ENCODE results near the gene SOX10.
A peak's percentile ranks its signal among the peaks of the same experiment; 100 is the strongest.
"Not testable (repeated sequence)": the region's sequence is repeated elsewhere in the genome, so short reads cannot be mapped to it uniquely, and the experiment has no call there.

The SOX10 gene

DNA sequence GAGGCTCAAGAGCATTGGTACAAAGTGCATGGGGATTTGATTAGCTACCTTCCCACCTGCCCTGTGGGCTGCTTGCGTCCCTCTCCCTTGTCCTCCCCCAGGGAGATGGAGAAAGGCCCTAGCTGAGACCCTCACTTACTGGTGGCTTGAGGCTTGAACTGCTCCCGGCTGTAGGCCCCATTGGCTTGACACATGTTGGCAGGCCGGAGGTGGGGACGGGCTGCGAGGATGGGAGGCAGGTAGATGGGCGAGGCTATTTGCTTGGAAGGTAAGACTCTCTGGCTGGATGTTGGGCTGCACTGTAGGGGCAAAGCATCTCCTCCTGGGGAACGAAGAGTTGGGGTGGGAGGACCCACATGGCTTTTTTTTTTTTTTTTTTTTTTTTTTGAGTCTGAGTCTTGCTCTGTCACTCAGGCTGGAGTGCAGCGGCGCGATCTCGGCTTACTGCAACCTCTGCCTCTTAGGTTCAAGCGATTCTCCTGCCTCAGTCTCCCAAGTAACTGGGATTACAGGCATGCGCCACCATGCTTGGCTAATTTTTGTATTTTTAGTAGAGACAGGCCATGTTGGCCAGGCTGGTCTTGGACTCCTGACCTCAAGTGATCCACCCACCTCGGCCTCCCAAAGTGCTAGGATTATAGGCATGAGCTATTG is 37.1 kb downstream of the SOX10 start:
- H2BK15ac ChIP-seq (ENCODE audit: low read length); H2BK120ac ChIP-seq (ENCODE audit: low read depth, low read length); H3K9me3 ChIP-seq (replicated peaks in 1 of 2; ENCODE audit: control insufficient read depth in 2 of 2, insufficient read depth in 1 of 2, low read depth in 1 of 2, low read length in 2 of 2); H2AK5ac ChIP-seq (ENCODE audit: low read depth, low read length); H3K36me3 ChIP-seq (replicated peaks in 1 of 2; ENCODE audit: control insufficient read depth in 2 of 2, insufficient read depth in 2 of 2, low read length in 2 of 2); DNase-seq (ENCODE audit: low spot score); H3K14ac ChIP-seq (ENCODE audit: low read length); H2BK12ac ChIP-seq (ENCODE audit: low read length); H4K8ac ChIP-seq (ENCODE audit: low read depth, low read length); H3K27ac ChIP-seq (replicated peaks; ENCODE audit: low read length); H3K79me1 ChIP-seq (ENCODE audit: low read depth, low read length); H3K4me2 ChIP-seq (ENCODE audit: insufficient read depth, low read length, poor library complexity, severe bottlenecking); H3K4ac ChIP-seq (ENCODE audit: low read length); H3K27me3 ChIP-seq (ENCODE audit: control insufficient read depth in 3 of 3, insufficient read depth in 3 of 3, low read depth in 1 of 3, low read length in 3 of 3); H3K18ac ChIP-seq (ENCODE audit: low read length); H3K9ac ChIP-seq (ENCODE audit: low read depth, low read length, poor library complexity); H4K91ac ChIP-seq (ENCODE audit: low read depth, low read length, poor library complexity); H2BK5ac ChIP-seq (ENCODE audit: low read length); H3K4me1 ChIP-seq (ENCODE audit: control insufficient read depth in 2 of 2, insufficient read depth in 1 of 2, low read depth in 1 of 2, low read length in 2 of 2); H2AFZ ChIP-seq (ENCODE audit: low read length): not testable (repeated sequence)
- peak overlapping the region in 1 of 2 donors; percentile 25 for H3K4me3 ChIP-seq (ENCODE audit: low read length in 2 of 2)
- WGBS, 2 donors (ENCODE audit: extremely low coverage in 2 of 2, insufficient read length in 2 of 2, insufficient replicate concordance in 1 of 2) = no CpG with 5 or more reads among the region's 14 CpGs
- peak overlapping the region; percentile 1 for H3K23ac ChIP-seq (ENCODE audit: low read depth, low read length, poor library complexity)

DNA sequence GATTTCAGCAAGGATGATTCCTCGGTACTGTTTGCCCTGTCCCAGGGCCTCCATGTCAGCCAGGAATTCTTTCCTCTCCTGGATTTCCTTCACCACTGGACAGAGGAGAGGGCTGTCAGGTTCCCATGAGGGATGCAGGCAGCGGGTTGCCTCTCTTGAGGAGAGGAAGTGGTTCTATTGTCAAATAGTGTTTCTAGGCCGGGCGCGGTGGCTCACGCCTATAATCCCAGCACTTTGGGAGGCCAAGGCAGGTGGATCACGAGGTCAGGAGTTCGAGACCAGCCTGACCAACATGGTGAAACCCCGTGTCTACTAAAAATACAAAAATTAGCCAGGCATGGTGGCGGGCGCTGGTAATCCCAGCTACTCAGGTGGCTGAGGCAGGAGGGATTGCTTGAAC is 39.9 kb downstream of the SOX10 start:
- H3K18ac ChIP-seq (ENCODE audit: low read length); H2AFZ ChIP-seq (ENCODE audit: low read length); H2BK12ac ChIP-seq (ENCODE audit: low read length); H3K4ac ChIP-seq (ENCODE audit: low read length); H3K4me2 ChIP-seq (ENCODE audit: insufficient read depth, low read length, poor library complexity, severe bottlenecking); H2BK15ac ChIP-seq (ENCODE audit: low read length); H2BK5ac ChIP-seq (ENCODE audit: low read length); H2BK120ac ChIP-seq (ENCODE audit: low read depth, low read length); H3K9me3 ChIP-seq (replicated peaks in 1 of 2; ENCODE audit: control insufficient read depth in 2 of 2, insufficient read depth in 1 of 2, low read depth in 1 of 2, low read length in 2 of 2); H3K27ac ChIP-seq (replicated peaks; ENCODE audit: low read length); H3K4me3 ChIP-seq (ENCODE audit: low read length in 2 of 2); H3K9ac ChIP-seq (ENCODE audit: low read depth, low read length, poor library complexity); H3K79me1 ChIP-seq (ENCODE audit: low read depth, low read length); H4K91ac ChIP-seq (ENCODE audit: low read depth, low read length, poor library complexity); H3K4me1 ChIP-seq (ENCODE audit: control insufficient read depth in 2 of 2, insufficient read depth in 1 of 2, low read depth in 1 of 2, low read length in 2 of 2); H3K27me3 ChIP-seq (ENCODE audit: control insufficient read depth in 3 of 3, insufficient read depth in 3 of 3, low read depth in 1 of 3, low read length in 3 of 3); H4K8ac ChIP-seq (ENCODE audit: low read depth, low read length); H2AK5ac ChIP-seq (ENCODE audit: low read depth, low read length); H3K23ac ChIP-seq (ENCODE audit: low read depth, low read length, poor library complexity); DNase-seq (ENCODE audit: low spot score); H3K14ac ChIP-seq (ENCODE audit: low read length): not testable (repeated sequence)
- H3K36me3 ChIP-seq (replicated peaks in 1 of 2; ENCODE audit: control insufficient read depth in 2 of 2, insufficient read depth in 2 of 2, low read length in 2 of 2) = peaks cover 12 to 22% of the 10 kb centered on the region in 2 donors
- WGBS, 2 donors (ENCODE audit: extremely low coverage in 2 of 2, insufficient read length in 2 of 2, insufficient replicate concordance in 1 of 2) = no CpG with 5 or more reads among the region's 11 CpGs

DNA sequence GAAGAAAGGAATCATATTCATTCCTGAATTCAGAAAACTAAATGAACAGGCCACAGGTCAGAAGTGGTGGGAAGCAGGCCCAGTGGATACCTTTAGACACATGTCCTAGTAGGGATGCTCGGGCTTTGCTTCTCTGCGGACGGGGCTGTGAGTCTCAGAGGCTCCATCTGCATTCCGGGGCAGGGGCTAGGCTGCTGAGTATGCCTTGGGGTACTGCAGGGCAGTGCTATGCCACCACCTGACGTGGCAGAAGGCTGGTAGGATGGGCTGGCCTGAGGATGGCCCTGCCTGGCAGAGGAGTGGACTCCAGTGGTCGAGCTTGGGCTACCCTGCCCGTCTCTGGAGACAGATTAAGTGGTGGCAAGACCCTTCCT is 40.5 kb downstream of the SOX10 start:
- Histone ChIP-seq H2BK15ac (ENCODE audit: low read length) (no peak overlapping the region), H2BK5ac (ENCODE audit: low read length) (no peak overlapping the region), H3K4me3 (ENCODE audit: low read length in 2 of 2) (no peak overlapping the region), H4K8ac (ENCODE audit: low read depth, low read length) (no peak overlapping the region), H4K91ac (ENCODE audit: low read depth, low read length, poor library complexity) (no peak overlapping the region), H2BK12ac (ENCODE audit: low read length) (no peak overlapping the region), H3K9ac (ENCODE audit: low read depth, low read length, poor library complexity) (no peak overlapping the region), H3K27ac (replicated peaks; ENCODE audit: low read length) (no peak overlapping the region), H3K27me3 (ENCODE audit: control insufficient read depth in 3 of 3, insufficient read depth in 3 of 3, low read depth in 1 of 3, low read length in 3 of 3) (no peaks in the 10 kb centered on the region), H2AFZ (ENCODE audit: low read length) (no peak overlapping the region), H3K14ac (ENCODE audit: low read length) (no peak overlapping the region), H3K36me3 (replicated peaks in 1 of 2; ENCODE audit: control insufficient read depth in 2 of 2, insufficient read depth in 2 of 2, low read length in 2 of 2) (peaks cover 12 to 27% of the 10 kb centered on the region in 2 donors), H3K4me1 (ENCODE audit: control insufficient read depth in 2 of 2, insufficient read depth in 1 of 2, low read depth in 1 of 2, low read length in 2 of 2) (no peaks in the 10 kb centered on the region), H3K4ac (ENCODE audit: low read length) (no peak overlapping the region), H3K9me3 (replicated peaks in 1 of 2; ENCODE audit: control insufficient read depth in 2 of 2, insufficient read depth in 1 of 2, low read depth in 1 of 2, low read length in 2 of 2) (no peaks in the 10 kb centered on the region), H2BK120ac (ENCODE audit: low read depth, low read length) (no peak overlapping the region), H3K23ac (ENCODE audit: low read depth, low read length, poor library complexity) (no peak overlapping the region), H3K18ac (ENCODE audit: low read length) (no peak overlapping the region), H3K79me1 (ENCODE audit: low read depth, low read length) (no peaks in the 10 kb centered on the region), H3K4me2 (ENCODE audit: insufficient read depth, low read length, poor library complexity, severe bottlenecking) (no peak overlapping the region), H2AK5ac (ENCODE audit: low read depth, low read length) (no peak overlapping the region)
- WGBS, 2 donors (ENCODE audit: extremely low coverage in 2 of 2, insufficient read length in 2 of 2, insufficient replicate concordance in 1 of 2) = no CpG with 5 or more reads among the region's 7 CpGs
- DNase-seq (ENCODE audit: low spot score) = no peak

DNA sequence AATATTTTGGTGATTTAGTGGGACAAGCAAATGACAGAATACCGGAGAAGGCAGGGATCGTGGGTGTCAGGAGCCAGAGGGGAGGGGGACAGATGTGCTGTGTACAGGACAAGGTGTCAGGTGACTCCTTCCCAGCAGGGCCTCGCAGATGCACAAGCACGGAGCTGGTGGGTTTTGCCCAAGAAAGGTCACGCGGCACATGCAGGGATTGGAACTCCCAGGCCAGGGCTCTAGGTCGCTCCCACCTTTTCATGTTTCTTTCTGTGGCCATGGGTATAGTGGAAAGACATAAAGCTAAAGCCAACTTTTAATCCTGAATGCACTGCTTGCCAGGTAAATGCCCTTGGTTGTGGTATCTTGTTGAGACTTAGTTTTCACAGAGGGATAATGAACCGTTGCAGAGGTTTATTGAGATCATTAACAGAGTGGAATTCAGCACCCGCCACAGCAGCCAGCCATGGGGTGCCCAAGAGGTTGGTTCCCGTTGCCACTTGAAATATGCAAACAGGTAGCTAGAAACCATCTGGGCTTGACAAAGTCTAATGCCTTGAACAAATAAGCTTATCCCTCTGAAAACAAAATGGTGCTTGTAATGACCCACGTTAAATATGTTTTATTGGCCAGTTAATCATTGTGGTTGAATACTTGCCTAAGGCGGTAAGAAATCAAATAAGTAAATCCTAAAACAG is 41.1 kb downstream of the SOX10 start:
- H3K27me3 ChIP-seq (ENCODE audit: control insufficient read depth in 3 of 3, insufficient read depth in 3 of 3, low read depth in 1 of 3, low read length in 3 of 3) = no peaks in the 10 kb centered on the region
- H2AK5ac ChIP-seq (ENCODE audit: low read depth, low read length) = no peak overlapping the region
- H2BK5ac ChIP-seq (ENCODE audit: low read length) = no peak overlapping the region
- H4K91ac ChIP-seq (ENCODE audit: low read depth, low read length, poor library complexity) = peak overlapping the region; percentile 32
- H3K23ac ChIP-seq (ENCODE audit: low read depth, low read length, poor library complexity) = no peak overlapping the region
- H3K4me1 ChIP-seq (ENCODE audit: control insufficient read depth in 2 of 2, insufficient read depth in 1 of 2, low read depth in 1 of 2, low read length in 2 of 2) = no peaks in the 10 kb centered on the region
- H2BK12ac ChIP-seq (ENCODE audit: low read length) = no peak overlapping the region
- no peak overlapping the region for H3K4ac ChIP-seq (ENCODE audit: low read length)
- no peak overlapping the region for H4K8ac ChIP-seq (ENCODE audit: low read depth, low read length)
- peaks cover 12 to 27% of the 10 kb centered on the region in 2 donors for H3K36me3 ChIP-seq (replicated peaks in 1 of 2; ENCODE audit: control insufficient read depth in 2 of 2, insufficient read depth in 2 of 2, low read length in 2 of 2)
- H2BK15ac ChIP-seq (ENCODE audit: low read length) = no peak overlapping the region
- no peak overlapping the region for H3K18ac ChIP-seq (ENCODE audit: low read length)
- no peaks in the 10 kb centered on the region for H3K9me3 ChIP-seq (replicated peaks in 1 of 2; ENCODE audit: control insufficient read depth in 2 of 2, insufficient read depth in 1 of 2, low read depth in 1 of 2, low read length in 2 of 2)
- no peak overlapping the region for H3K4me2 ChIP-seq (ENCODE audit: insufficient read depth, low read length, poor library complexity, severe bottlenecking)
- DNase-seq (ENCODE audit: low spot score) = no peak
- H3K27ac ChIP-seq (replicated peaks; ENCODE audit: low read length) = peak overlapping the region; percentile 20
- no peak overlapping the region for H3K14ac ChIP-seq (ENCODE audit: low read length)
- H3K9ac ChIP-seq (ENCODE audit: low read depth, low read length, poor library complexity) = no peak overlapping the region
- no CpG with 5 or more reads among the region's 12 CpGs for WGBS, 2 donors (ENCODE audit: extremely low coverage in 2 of 2, insufficient read length in 2 of 2, insufficient replicate concordance in 1 of 2)
- H2AFZ ChIP-seq (ENCODE audit: low read length) = no peak overlapping the region
- no peak overlapping the region for H3K4me3 ChIP-seq (ENCODE audit: low read length in 2 of 2)
- no peaks in the 10 kb centered on the region for H3K79me1 ChIP-seq (ENCODE audit: low read depth, low read length)
- no peak overlapping the region for H2BK120ac ChIP-seq (ENCODE audit: low read depth, low read length)

Measured in neuronal stem cell (in vitro differentiated cells).